GM19397 (cell line): ENCODE measurements around the gene WASHC4.
A peak's percentile ranks its signal among the peaks of the same experiment; 100 is the strongest.
"Not testable (repeated sequence)": the region's sequence is repeated elsewhere in the genome, so short reads cannot be mapped to it uniquely, and the experiment has no call there.

Experiments
- ATAC-seq: cut with Tn5 transposase; IDR thresholded peaks from one replicate; pipeline ENCODE4 v1.9.1; 2021; ENCODE audit warnings: mild to moderate bottlenecking, moderate library complexity; ENCODE audit not compliant: unreplicated experiment

The WASHC4 gene

DNA sequence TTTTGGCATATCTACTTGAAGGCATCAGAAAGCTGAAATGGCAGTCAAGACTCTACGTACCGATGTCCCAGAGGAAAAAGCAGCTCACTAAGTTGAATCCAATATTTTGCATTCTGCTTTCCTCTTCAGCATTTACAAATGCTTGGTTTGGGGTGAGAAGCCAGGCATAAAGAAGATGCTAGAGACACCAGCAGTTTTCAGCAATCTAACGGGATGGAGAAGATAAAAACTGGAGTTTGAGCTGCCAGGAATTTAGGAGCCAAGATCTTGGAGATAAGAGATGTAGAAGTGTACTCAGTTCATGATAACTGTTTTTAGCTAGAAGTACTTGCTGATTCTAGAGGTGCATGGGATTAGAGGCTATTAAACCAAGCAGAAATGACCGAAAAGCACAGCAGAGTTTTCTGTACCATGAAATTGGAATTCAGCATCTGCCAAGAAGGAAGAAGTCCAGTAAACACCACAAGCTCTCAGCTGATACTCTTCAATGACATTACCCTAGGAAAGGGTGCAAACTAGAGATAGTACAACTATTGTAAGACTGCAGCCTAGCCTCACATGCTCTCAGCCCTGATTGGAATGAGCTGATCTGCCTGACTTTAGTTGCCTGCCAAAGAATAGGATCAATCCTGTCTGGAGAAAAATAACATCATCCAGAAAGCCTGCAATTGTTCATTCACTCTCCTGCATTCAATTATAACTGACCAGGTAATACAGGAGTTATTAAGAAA, 15.9 kb upstream of the WASHC4 start:
- no peak for ATAC-seq

- no peak for ATAC-seq
Measured at GRCh38 chr12:105092336-105092735, 15.2 kb upstream of the WASHC4 start.

DNA sequence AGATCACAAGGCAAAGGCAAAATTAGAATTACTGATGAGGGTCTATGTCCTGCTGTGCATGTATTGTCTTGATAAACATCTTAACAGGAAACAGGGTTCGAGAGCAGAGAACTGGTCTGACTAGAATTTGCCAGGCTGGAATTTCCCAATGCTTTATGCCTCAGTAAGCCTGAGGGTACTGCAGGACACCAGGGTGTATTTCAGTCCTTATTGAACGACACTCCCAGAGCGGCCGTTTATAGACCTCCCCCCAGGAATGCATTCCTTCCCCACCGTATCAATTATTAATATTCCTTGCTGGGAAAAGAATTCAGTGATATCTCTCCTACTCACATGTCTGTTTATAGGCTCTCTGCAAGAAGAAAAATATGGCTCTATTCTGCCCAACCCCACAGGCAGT, 12.2 kb upstream of the WASHC4 start:
- ATAC-seq = not testable (repeated sequence)

GRCh38 chr12:105099356-105099755, 8.2 kb upstream of the WASHC4 start:
- no peak for ATAC-seq

DNA sequence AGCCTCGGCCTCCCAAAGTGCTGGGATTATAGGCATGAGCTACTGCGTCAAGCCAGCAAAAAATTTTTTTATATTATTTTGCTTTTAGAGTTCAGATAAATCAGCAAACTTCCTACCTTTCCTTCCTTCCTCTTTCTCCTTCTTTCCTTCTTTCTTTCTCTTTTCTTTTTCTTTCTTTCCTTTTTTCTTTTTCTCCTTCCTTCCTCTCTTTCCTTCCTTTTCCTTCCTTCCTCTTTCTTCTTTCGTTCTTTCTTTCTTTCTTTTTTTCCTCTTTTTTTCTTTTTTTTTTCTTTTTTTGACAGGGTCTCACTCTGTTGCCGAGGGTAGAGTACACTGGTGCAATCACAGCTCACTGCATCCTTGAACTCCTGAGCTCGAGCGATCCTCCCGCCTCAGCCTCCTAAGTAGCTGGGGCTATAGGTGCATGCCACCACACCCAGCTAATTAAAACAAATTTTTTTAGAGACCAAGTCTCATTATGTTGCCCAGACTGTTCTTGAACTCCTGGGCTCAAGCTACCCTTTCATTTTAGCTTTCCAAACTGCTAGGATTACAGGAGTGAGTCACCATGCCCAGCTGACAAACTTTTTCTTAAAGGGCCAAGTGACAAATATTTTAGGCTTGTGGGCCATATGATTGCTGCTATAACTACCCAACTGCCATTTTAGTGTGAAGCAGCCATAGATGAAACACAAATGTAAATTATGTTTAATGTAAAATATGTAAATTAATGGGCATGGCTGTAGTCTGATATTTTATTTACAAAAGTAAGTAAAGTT, 7.1 kb upstream of the WASHC4 start:
- no peak for ATAC-seq

DNA sequence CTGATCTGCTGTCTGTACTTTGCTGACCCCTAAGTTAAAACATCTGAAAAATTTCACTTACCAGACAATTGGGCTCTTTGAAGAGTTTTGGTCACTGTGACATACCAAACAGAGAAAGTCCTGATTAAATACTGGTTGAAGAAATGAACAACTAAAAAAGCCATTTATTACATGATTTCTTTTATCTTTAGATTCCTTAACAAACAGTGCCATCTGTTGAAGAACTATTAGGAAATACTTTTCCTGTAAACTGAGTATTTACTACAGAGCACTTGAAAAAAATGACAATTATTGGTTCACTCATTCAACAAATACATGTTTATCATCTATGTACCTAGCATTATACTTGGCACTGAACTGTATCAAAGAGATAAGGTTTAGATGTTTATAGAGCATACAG, 6.5 kb upstream of the WASHC4 start:
- no peak for ATAC-seq

- ATAC-seq = no peak
Measured at GRCh38 chr12:105102673-105103072, 4.9 kb upstream of the WASHC4 start.

DNA sequence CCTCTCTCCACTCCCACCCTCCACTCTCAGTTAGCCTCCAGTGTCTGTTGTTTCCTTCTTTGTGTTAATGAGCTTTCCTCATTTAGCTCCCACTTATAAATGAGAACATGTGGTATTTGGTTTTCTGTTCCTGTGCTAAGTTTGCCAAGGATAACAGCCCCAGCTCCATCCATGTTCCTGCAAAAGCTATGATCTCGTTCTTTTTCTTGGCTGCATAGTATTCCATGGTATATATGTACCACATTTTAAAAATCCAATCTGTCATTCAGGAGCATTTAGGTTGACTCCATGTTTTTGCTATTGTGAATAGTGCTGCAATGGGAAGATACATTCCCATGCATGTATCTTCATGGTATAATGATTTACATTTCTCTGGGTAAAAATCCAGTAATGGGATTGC, 2.8 kb upstream of the WASHC4 start:
- ATAC-seq = no peak

DNA sequence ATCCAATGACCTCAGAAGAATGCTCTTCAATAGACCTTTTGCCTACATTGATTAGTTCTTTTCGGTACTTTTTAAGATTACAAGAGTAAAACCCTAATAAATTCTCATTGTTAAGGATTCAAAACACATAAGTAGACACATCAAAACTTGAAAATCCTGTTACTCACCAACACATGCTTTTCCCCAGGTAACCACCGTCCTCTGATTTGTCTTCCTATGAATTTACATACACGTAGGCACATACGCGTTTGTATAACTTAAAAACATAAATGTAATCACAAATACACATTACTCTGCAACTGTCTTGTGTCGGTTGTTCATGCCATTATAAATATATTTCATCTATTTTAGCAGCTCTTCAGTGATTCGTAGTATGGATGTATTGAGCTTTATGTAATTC, 910 bp upstream of the WASHC4 start:
- no peak for ATAC-seq

GRCh38 chr12:105107171-105107493, 399 bp upstream of the WASHC4 start:
- ATAC-seq = peak; percentile 11

GRCh38 chr12:105109465-105110212, 2.1 kb downstream of the WASHC4 start:
- no peak for ATAC-seq

DNA sequence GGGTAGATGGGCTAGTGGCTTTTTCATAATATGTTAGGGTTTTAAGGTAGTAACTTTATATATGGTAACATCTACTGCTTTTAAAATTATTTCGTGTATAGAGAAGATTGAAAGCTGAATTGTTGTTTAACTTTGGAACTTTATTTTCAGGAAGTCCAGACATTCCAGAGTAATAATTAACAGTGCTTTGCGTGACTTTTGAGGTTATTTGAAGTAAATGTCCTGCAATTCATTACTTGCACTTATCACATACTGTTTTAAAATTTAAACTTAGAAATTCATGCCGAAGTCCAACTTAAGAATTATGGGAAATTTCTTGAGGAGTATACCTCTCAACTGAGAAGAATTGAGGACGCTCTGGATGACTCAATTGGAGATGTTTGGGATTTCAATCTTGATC, 3.3 kb downstream of the WASHC4 start:
- ATAC-seq = no peak

- ATAC-seq = no peak
Measured at GRCh38 chr12:105113094-105113493, 5.6 kb downstream of the WASHC4 start.

- ATAC-seq = no peak
Measured at GRCh38 chr12:105116969-105117368, 9.4 kb downstream of the WASHC4 start.

DNA sequence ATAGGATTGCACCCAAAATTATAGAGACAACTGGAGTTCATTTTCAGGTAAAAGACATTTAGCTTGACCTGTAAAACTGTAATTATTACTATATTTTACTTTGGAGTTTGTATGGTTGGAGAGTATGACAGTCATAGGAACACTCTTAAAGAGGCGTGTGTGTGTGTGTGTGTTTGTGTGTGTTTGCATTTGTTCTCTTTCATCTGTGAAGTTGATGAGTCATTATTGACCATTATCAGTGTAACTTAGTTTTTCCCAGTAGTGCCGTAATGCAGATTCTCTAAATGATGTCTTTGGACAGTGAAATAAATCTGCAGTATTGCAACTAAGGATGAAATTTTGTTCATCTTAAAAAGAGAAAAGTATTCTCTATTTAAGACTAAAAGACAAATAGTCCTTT, 13.0 kb downstream of the WASHC4 start:
- ATAC-seq = no peak

- ATAC-seq = no peak
Measured at GRCh38 chr12:105138248-105138647, 30.7 kb downstream of the WASHC4 start.

DNA sequence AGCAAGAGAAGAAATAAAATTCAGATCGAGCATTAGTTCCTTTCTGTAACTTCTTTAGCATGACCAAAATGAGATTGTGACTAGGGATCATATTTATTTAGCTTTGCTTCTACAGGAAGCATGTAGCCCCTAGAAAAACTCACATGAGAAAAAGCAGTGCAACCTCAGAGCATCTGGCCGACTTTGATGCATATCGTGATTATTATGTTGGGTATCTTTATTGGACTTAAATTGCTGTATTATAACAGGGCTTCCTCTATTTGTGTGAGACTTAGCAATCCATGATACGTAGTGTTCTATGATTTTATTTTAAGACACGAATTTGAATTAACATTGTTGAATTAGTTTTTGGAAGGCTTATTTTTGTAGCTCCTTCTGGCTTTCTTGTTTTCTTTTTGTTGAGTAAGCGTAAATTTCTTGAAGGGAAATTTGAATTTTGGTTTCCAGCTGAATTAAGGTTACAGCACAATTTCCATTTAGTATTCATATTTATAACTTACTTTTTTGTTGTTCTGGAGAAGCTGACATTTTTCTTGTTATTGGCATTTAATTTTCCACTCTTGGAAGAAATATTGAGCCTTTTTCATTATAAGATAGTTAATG, 33.9 kb downstream of the WASHC4 start:
- no peak for ATAC-seq

GRCh38 chr12:105142259-105142658, 34.7 kb downstream of the WASHC4 start:
- ATAC-seq = no peak

DNA sequence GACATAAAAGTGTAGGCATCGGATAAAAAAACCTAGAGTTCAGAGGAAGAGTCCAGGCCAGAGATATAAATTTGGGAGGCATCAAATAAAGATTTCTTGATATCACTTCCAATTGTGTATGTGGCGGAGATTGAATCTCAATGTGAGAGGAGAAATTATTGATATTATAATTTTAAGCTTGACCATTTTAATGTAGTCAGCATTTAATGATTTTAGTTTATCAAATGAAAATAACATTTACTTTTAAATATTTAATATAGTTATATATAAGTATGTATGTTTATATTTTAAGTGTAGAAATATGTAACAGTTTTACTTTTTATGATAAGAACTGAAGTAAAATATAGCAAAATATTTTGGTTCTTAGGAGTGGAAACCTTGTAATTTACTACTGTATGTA, 48.7 kb downstream of the WASHC4 start:
- ATAC-seq = no peak

- ATAC-seq = no peak
Measured at GRCh38 chr12:105157606-105158005, 50.1 kb downstream of the WASHC4 start.

DNA sequence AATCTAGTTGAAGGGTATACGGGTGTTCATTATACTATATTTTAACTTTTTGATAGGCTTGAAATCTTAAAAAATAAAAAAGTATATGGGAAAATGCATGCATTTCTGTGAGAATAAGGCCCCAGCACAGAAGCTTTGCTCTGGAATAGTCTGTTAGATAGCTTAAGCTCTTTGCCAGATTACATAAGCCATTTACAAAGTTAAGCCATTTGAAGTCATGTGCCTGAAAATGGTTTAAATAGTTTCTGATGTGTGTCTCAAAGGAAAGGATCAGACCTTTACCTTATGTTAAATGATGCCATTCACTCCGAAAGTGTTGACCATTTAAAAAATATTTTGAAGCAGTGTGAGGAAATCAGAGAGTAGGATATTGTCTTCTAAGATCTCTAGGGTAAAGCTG, 51.3 kb downstream of the WASHC4 start:
- no peak for ATAC-seq

GRCh38 chr12:105162174-105162573, 54.6 kb downstream of the WASHC4 start:
- ATAC-seq = no peak
